Neural progenitor cell (in vitro differentiated cells): ENCODE data around the gene CAMKK1. TPM values are rescaled to one million over a fixed set of nuclear protein-coding genes. Genes with fewer than 3 reads are reported as not detected.

Source experiments
- DNase-seq: peaks from one replicate; pipeline ENCODE4 v3.0.0-alpha.2; 2016; ENCODE audit warnings: low spot score
- H2AFZ ChIP-seq: fragments of 200-600 bp; sonication (generic); replicated peaks from 2 replicates; pipeline ENCODE4 v1.6.1; 2016; ENCODE audit warnings: antibody characterized with exemption
- H3F3A ChIP-seq: fragments of 200-600 bp; sonication (generic); 2 replicates; pipeline ENCODE4 v1.6.1; 2016; ENCODE audit warnings: antibody characterized with exemption, low read depth
- H3K27ac ChIP-seq: fragments of 200-600 bp; sonication (generic); 2 replicates; pipeline ENCODE4 v1.5.1; 2016; ENCODE audit warnings: mild to moderate bottlenecking
- H3K27me3 ChIP-seq: fragments of 200-600 bp; sonication (generic); 2 replicates; pipeline ENCODE4 v1.6.1; 2016; ENCODE audit warnings: mild to moderate bottlenecking, moderate library complexity
- H3K36me3 ChIP-seq: fragments of 200-600 bp; sonication (generic); 2 replicates; pipeline ENCODE4 v1.5.1; 2016
- H3K4me1 ChIP-seq: fragments of 200-600 bp; sonication (generic); 2 replicates; pipeline ENCODE4 v1.6.1; 2016; ENCODE audit warnings: mixed run types
- H3K4me2 ChIP-seq: fragments of 200-600 bp; sonication (generic); 2 replicates; pipeline ENCODE4 v1.6.1; 2016
- H3K4me3 ChIP-seq: fragments of 200-600 bp; sonication (generic); 2 replicates; pipeline ENCODE4 v1.5.1; 2016
- H3K79me2 ChIP-seq: fragments of 200-600 bp; sonication (generic); 2 replicates; pipeline ENCODE4 v1.6.1; 2016; ENCODE audit warnings: low read depth
- H3K9ac ChIP-seq: fragments of 200-600 bp; sonication (generic); 2 replicates; pipeline ENCODE4 v1.6.1; 2016
- H3K9me3 ChIP-seq: fragments of 200-600 bp; sonication (generic); 2 replicates; pipeline ENCODE4 v1.5.1; 2016; ENCODE audit warnings: low read depth
- H4K20me1 ChIP-seq: fragments of 200-600 bp; sonication (generic); 2 replicates; pipeline ENCODE4 v1.6.1; 2016; ENCODE audit warnings: low read depth
- H3K27ac Mint-ChIP-seq: 3 replicates; pipeline ENCODE4 v1.8.0; 2021; ENCODE audit warnings: mixed read lengths
- H3K27me3 Mint-ChIP-seq: 2 replicates; pipeline ENCODE4 v1.8.0; 2022; ENCODE audit warnings: low read depth, mild to moderate bottlenecking, inconsistent platforms, moderate library complexity, mixed read lengths; ENCODE audit not compliant: insufficient read depth
- H3K36me3 Mint-ChIP-seq: 3 replicates; pipeline ENCODE4 v1.8.0; 2021; ENCODE audit warnings: mixed read lengths
- H3K4me1 Mint-ChIP-seq: 3 replicates; pipeline ENCODE4 v1.8.0; 2021; ENCODE audit warnings: mixed read lengths
- H3K4me3 Mint-ChIP-seq: 3 replicates; pipeline ENCODE4 v1.8.0; 2021; ENCODE audit warnings: mild to moderate bottlenecking, moderate library complexity, mixed read lengths
- H3K9me3 Mint-ChIP-seq: 3 replicates; pipeline ENCODE4 v1.8.0; 2020; ENCODE audit warnings: mixed read lengths
- EZH2 ChIP-seq: fragments of 200-600 bp; sonication (generic); IDR thresholded peaks from 2 replicates; pipeline ENCODE4 v1.6.1; 2017; ENCODE audit warnings: antibody characterized with exemption, mild to moderate bottlenecking, moderate library complexity
- EZH2phosphoT487 ChIP-seq: fragments of 200-600 bp; sonication (generic); IDR thresholded peaks from 2 replicates; pipeline ENCODE4 v1.6.1; 2017; ENCODE audit warnings: antibody characterized with exemption
- total RNA-seq: library from RNA; depleted of rRNA; stranded (reverse); fragments of >200 nt; gene quantifications from 2 replicates; pipeline ENCODE4 v1.2.3, GENCODE V29; 2015; ENCODE audit warnings: low replicate concordance
- TF ChIP-seq, protein P1 (sequence below): fragments of 200-600 bp; sonication (generic); IDR thresholded peaks from 2 replicates; pipeline ENCODE4 v1.5.1; 2017; ENCODE audit warnings: antibody characterized with exemption, mild to moderate bottlenecking

The CAMKK1 gene
- total RNA-seq, 1 donor from 2014 or later: 2.9 TPM

DNA sequence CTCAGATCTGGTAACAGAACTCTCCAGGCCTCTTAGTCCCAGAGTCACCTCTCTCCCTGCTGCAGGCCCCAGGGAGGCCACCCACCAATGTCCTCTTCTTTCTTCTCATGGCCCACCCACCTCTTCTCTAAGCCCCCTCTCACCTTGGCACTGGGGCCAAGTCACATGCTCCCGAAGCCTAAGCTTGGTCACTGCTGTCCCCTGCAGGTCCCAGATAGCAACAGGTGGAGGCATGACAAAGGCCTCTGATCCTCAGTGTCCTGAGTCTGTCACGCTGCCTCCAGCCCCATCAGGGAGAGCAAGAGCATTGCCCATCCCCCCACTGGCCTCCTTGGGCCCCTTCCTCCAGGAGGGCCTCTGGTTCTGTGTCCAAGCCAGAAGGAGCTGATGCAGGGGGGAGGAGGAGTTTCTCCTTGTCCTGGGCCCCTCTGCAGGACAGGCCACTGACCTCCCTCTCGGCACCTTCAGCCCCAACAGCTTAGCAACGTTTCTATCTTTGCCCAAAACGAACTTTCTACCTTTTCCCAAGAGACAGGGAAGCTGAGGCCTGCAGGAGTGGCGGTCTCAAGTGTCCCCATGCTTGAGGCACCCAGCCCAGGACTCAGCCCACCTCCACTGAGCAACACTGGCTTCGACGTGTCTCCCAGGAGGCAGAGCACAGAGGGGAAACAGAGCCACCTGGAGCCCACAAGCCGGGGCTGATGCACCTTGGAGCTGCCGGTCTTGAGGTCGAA is 14.8 kb upstream of the CAMKK1 start:
- H3K36me3 ChIP-seq: no peaks in the 10 kb centered on the region
- H3K27me3 ChIP-seq: no peaks in the 10 kb centered on the region
- no peaks in the 10 kb centered on the region for H3K36me3 Mint-ChIP-seq
- H3K4me1 Mint-ChIP-seq: peaks cover 7% of the 10 kb centered on the region
- H3K4me2 ChIP-seq: no peak overlapping the region
- no peak overlapping the region for H3K9ac ChIP-seq
- DNase-seq: peak; percentile 67
- no peak overlapping the region for H2AFZ ChIP-seq
- TF ChIP-seq, protein P1, sequence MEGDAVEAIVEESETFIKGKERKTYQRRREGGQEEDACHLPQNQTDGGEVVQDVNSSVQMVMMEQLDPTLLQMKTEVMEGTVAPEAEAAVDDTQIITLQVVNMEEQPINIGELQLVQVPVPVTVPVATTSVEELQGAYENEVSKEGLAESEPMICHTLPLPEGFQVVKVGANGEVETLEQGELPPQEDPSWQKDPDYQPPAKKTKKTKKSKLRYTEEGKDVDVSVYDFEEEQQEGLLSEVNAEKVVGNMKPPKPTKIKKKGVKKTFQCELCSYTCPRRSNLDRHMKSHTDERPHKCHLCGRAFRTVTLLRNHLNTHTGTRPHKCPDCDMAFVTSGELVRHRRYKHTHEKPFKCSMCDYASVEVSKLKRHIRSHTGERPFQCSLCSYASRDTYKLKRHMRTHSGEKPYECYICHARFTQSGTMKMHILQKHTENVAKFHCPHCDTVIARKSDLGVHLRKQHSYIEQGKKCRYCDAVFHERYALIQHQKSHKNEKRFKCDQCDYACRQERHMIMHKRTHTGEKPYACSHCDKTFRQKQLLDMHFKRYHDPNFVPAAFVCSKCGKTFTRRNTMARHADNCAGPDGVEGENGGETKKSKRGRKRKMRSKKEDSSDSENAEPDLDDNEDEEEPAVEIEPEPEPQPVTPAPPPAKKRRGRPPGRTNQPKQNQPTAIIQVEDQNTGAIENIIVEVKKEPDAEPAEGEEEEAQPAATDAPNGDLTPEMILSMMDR: peak; percentile 57
- TF ChIP-seq EZH2: no peak
- TF ChIP-seq EZH2phosphoT487: no peak
- no peaks in the 10 kb centered on the region for H3F3A ChIP-seq
- H3K79me2 ChIP-seq: no peaks in the 10 kb centered on the region
- peak overlapping the region; percentile 84 for H3K27ac Mint-ChIP-seq
- H3K4me3 Mint-ChIP-seq: no peak overlapping the region
- no peaks in the 10 kb centered on the region for H3K27me3 Mint-ChIP-seq
- H3K4me3 ChIP-seq: no peak overlapping the region
- H3K4me1 ChIP-seq: no peaks in the 10 kb centered on the region
- H3K9me3 ChIP-seq: no peaks in the 10 kb centered on the region
- no peaks in the 10 kb centered on the region for H4K20me1 ChIP-seq
- H3K27ac ChIP-seq: no peak overlapping the region
- H3K9me3 Mint-ChIP-seq: no peaks in the 10 kb centered on the region

DNA sequence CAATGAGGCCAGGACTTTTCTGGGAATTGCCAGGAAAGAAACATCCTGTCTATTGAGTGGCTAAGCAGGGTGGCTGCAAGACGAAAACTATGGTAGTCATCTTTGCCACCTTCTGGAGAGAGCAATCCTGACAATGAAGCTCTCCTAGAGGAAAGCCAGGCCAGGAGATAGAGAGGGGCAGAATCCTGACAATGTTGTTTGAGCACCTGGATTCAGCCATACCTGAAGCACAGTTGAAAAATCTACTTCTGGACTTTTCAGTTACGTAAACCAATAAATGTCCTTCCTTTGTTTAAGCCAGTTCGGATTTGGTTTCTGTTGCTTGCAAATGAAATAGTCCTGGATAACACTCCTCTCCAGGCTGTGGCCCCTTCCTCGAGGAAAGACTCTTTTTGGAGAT is 14.0 kb upstream of the CAMKK1 start:
- no peak overlapping the region for H3K27ac Mint-ChIP-seq
- Histone ChIP-seq H3K4me2 (no peak overlapping the region), H4K20me1 (no peaks in the 10 kb centered on the region), H3K9ac (no peak overlapping the region), H3K79me2 (no peaks in the 10 kb centered on the region), H2AFZ (no peak overlapping the region), H3K4me1 (no peaks in the 10 kb centered on the region), H3K9me3 (no peaks in the 10 kb centered on the region), H3K36me3 (no peaks in the 10 kb centered on the region), H3K27me3 (no peaks in the 10 kb centered on the region), H3F3A (no peaks in the 10 kb centered on the region), H3K27ac (no peak overlapping the region), H3K4me3 (no peak overlapping the region)
- H3K9me3 Mint-ChIP-seq: no peaks in the 10 kb centered on the region
- no peak for TF ChIP-seq EZH2
- no peak for TF ChIP-seq EZH2phosphoT487
- TF ChIP-seq, protein P1: no peak
- no peaks in the 10 kb centered on the region for H3K27me3 Mint-ChIP-seq
- no peak overlapping the region for H3K4me3 Mint-ChIP-seq
- H3K4me1 Mint-ChIP-seq: peaks cover 7% of the 10 kb centered on the region
- DNase-seq: no peak
- H3K36me3 Mint-ChIP-seq: no peaks in the 10 kb centered on the region

DNA sequence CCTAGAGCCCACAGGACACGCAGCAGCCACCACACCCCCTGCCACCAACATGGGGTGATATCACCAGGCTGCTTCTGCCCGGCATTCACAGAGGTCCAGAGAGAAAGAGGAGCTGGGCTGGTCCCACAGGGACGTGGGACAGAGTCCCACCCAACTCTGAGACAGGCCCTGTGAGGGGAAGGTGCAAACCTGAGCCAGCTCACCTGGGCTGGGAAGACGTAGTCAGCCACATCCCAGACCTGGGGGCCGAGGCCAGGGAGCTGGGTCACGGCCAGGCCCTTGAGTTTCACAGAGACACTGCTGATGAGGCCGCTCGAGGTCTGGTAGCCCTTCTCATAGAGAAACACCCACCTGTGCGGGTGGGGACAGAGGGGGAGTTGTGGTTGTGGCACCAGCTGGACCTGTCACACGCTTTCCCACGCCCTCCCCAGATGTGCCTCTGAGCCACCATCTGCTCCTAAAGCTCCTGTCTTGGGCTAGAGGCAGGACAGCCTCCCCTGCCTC is 12.2 kb upstream of the CAMKK1 start:
- Histone ChIP-seq H3F3A (no peaks in the 10 kb centered on the region), H3K4me1 (no peaks in the 10 kb centered on the region), H3K79me2 (no peaks in the 10 kb centered on the region), H2AFZ (no peak overlapping the region), H3K36me3 (no peaks in the 10 kb centered on the region), H4K20me1 (no peaks in the 10 kb centered on the region), H3K4me2 (no peak overlapping the region), H3K27me3 (no peaks in the 10 kb centered on the region), H3K9ac (no peak overlapping the region), H3K9me3 (no peaks in the 10 kb centered on the region), H3K4me3 (no peak overlapping the region), H3K27ac (no peak overlapping the region)
- no peak overlapping the region for H3K4me3 Mint-ChIP-seq
- no peak overlapping the region for H3K27ac Mint-ChIP-seq
- no peak for DNase-seq
- peaks cover 3% of the 10 kb centered on the region for H3K4me1 Mint-ChIP-seq
- TF ChIP-seq EZH2phosphoT487: no peak
- TF ChIP-seq, protein P1: no peak
- no peaks in the 10 kb centered on the region for H3K36me3 Mint-ChIP-seq
- no peaks in the 10 kb centered on the region for H3K27me3 Mint-ChIP-seq
- H3K9me3 Mint-ChIP-seq: no peaks in the 10 kb centered on the region
